GM19452 (cell line): Measurements from ENCODE around the gene EEA1.
"Not testable (repeated sequence)": the region's sequence is repeated elsewhere in the genome, so short reads cannot be mapped to it uniquely, and the experiment has no call there.

Source experiments
- ATAC-seq: cut with Tn5 transposase; IDR thresholded peaks from one replicate; pipeline ENCODE4 v1.9.1; 2021; ENCODE audit not compliant: unreplicated experiment

The EEA1 gene

DNA sequence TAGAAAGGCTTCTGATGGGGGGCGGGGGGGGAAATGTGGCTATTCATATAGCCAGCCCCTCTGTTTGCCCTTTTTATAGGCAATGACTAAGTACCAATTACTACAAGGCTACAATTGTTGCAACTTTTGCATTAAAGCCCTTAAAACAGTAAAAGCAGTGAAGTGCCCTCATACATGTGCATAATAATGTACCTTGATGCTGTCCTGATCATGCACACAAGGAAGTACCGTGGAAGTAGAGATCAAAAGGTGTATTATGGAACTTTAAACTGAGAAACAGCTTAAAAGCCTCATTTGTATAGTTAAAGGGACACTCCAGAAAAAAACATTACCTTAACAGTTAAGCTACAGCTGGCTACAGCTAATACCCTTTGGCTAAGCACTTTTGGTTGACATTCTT is 114.5 kb downstream of the EEA1 start:
- ATAC-seq, result no peak

DNA sequence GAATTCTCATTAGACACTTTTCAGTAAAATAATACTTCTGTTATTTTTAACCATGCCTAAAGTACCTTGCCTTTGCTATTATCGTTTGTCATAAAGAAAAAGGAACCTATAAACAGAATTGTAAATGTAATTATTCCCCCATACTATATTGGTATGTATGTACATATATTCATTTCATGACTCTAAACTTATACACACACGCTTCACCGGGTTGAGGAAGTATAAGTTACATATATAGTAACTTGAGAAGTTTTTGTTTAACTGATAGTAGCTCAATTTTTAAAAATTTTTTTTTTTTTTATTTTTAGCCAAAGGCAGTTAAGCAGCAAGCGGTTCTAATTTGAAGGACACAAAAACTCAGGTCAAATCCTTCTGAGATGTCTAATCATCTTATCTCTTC is 118.7 kb downstream of the EEA1 start:
- no peak for ATAC-seq

- no peak for ATAC-seq
Measured at GRCh38 chr12:92803903-92804302, 125.2 kb downstream of the EEA1 start.

DNA sequence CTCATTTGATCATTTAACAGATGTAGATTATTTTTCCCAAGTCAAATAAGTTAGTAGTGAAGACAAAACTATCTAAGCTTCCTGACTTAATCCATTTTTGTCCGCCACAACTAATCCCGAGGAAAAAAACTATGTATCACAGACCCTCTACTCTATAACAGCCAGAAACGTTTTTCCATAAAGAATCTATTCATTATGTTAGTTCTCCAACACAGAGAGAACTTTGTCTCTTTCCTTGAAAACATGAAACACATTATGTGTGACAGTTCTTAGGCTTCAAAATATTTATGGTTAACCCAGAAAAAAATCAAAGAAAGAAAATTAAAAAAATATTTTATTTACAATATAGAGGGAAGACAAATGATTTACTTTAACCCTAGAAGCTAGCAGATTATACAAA is 126.2 kb downstream of the EEA1 start:
- ATAC-seq, result no peak

DNA sequence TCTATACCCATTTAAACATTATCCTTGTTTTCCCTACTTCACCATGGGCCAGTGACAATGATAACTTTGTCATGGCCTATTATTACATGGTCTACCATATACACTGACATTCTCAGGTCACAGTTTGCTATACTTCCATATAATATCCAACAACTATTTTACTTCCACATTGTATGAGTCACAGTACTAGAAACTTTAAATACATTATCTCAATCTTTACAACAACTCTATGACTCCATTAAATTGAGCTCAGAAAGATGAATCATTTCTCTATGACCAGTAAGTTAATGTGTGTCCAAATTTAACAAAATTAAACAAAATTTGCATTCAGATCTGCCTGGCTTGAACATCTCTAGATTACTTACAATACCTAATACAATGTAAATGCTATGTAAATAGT is 132.4 kb downstream of the EEA1 start:
- no peak for ATAC-seq

DNA sequence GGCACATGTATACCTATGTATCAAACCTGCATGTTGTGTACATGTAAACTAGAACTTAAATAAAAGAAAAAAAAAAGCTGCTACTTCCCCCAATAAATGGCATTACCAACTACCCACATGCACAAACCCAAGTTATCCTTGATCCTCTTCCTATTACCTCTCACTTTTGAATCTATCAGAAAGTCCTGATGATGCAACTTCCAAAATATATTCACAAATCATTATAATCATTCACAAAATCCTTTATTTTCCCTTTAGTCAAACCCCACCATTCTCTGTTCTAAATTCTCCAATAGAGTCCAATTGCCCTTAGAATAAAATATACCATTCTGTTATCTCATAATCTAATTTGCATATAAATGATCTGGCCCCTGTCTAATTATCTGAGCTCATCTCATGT is 134.3 kb downstream of the EEA1 start:
- ATAC-seq, result no peak

DNA sequence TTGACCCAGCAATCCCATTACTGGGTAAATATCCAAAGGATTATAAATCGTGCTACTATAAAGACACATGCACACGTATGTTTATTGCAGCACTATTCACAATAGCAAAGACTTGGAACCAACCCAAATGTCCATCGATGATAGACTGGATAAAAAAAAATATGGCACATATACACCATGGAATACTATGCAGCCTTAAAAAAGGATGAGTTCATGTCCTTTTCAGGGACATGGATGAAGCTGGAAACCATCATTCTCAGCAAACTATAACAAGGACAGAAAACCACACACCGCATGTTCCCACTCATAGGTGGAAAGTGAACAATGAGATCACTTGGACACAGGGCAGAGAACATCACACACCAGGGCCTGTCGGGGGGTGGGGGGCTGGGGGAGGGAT is 134.7 kb downstream of the EEA1 start:
- not testable (repeated sequence) for ATAC-seq

GRCh38 chr12:92786045-92786444 is 143.1 kb downstream of the EEA1 start:
- no peak for ATAC-seq

GRCh38 chr12:92785563-92785950 is 143.5 kb downstream of the EEA1 start:
- ATAC-seq, result no peak

- peak; percentile 95 for ATAC-seq
Measured at GRCh38 chr12:92784797-92785562, 144.1 kb downstream of the EEA1 start.

DNA sequence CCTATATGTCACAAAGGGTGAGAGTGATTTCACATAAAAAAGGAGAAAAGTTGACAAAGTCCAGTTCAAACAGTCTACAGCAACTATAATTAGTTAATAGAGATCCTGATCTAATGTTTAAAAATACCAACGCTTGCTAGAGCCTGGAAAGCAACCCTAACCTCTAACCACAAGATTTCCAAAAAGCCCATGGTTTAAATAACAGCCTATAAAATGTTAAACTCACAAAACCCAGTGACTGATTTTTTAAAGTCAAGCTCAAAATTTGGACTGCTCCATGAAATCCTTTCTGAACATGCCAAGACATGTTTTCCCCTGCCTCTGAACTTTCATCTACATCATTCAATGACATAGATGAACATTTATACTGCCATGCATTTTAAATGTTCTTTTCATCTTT is 144.7 kb downstream of the EEA1 start:
- ATAC-seq, result no peak

- ATAC-seq, result no peak
Measured at GRCh38 chr12:92779902-92780301, 149.2 kb downstream of the EEA1 start.

DNA sequence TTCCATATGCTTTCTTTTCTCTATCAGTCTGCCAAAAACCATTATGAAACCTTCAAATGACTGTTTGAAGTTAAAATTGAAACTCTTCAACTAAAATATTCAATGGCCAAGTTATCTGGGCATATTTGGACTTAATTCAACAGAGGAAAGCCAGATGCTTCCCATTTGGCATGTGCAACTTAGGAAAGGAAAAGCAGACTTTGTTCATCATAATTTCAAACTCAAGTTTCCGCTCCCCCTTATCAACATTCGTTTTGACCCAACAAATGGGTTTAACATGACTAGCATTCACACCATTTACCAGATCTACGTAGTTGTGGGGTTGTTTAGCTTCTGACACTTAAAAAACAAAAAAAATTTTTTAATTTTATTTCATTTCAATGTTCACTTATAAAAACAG is 150.6 kb downstream of the EEA1 start:
- ATAC-seq, result no peak

DNA sequence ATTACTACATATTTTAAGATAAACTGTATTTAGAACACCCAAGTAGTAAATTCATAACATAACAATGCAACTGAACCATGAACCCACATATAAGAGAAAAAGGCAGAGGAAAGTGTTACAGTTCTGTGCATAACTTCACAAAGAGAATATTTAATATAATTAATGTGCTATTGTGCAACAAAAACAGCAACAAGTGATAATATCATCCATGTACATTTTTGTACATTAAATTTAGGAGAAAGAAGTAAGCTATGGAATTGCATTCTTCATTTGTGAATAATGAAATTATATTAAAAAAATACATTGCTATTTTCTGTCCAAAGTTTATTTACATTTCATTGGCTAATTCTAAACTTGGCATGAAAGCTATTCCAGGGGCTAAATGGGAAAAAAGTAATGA is 153.7 kb downstream of the EEA1 start:
- no peak for ATAC-seq

- no peak for ATAC-seq
Measured at GRCh38 chr12:92771001-92771400, 158.1 kb downstream of the EEA1 start.

GRCh38 chr12:92769124-92769901 is 159.8 kb downstream of the EEA1 start:
- ATAC-seq, result no peak

GRCh38 chr12:92765871-92766270 is 163.2 kb downstream of the EEA1 start:
- no peak for ATAC-seq

- ATAC-seq, result no peak
Measured at GRCh38 chr12:92764831-92765230, 164.3 kb downstream of the EEA1 start.

GRCh38 chr12:92762773-92763172 is 166.3 kb downstream of the EEA1 start:
- no peak for ATAC-seq

GRCh38 chr12:92759634-92760268 is 169.3 kb downstream of the EEA1 start:
- no peak for ATAC-seq

- ATAC-seq, result peak; percentile 56
Measured at GRCh38 chr12:92757597-92758121, 171.4 kb downstream of the EEA1 start.
